Hepatocyte (in vitro differentiated cells): ENCODE results near the gene ADGRB2. TPM values are rescaled to one million over a fixed set of nuclear protein-coding genes. Genes with fewer than 3 reads are reported as not detected.

Experiments used
- DNase-seq: peaks from one replicate; pipeline ENCODE4 v3.0.0-alpha.2; 2016; ENCODE audit warnings: low spot score
- H2AFZ ChIP-seq: fragments of 200-600 bp; sonication (generic); 2 replicates; pipeline ENCODE4 v1.6.0; 2016; ENCODE audit warnings: antibody characterized with exemption, mild to moderate bottlenecking
- H3K27ac ChIP-seq: fragments of 200-600 bp; sonication (generic); 2 replicates; pipeline ENCODE4 v1.5.1; 2016; ENCODE audit warnings: mild to moderate bottlenecking
- H3K27me3 ChIP-seq: fragments of 200-600 bp; sonication (generic); 2 replicates; pipeline ENCODE4 v1.6.1; 2016
- H3K36me3 ChIP-seq: fragments of 200-600 bp; sonication (generic); replicated peaks from 2 replicates; pipeline ENCODE4 v1.5.1; 2016; ENCODE audit warnings: low read depth; ENCODE audit not compliant: insufficient read depth
- H3K4me1 ChIP-seq: fragments of 200-600 bp; sonication (generic); 2 replicates; pipeline ENCODE4 v1.5.1; 2016; ENCODE audit warnings: mild to moderate bottlenecking, moderate library complexity; ENCODE audit not compliant: insufficient read depth
- H3K4me2 ChIP-seq: fragments of 200-600 bp; sonication (generic); 2 replicates; pipeline ENCODE4 v1.6.0; 2016
- H3K4me3 ChIP-seq: fragments of 200-600 bp; sonication (generic); 2 replicates; pipeline ENCODE4 v1.5.1; 2016; ENCODE audit warnings: mild to moderate bottlenecking
- H3K79me2 ChIP-seq: fragments of 200-600 bp; sonication (generic); 2 replicates; pipeline ENCODE4 v1.6.0; 2017; ENCODE audit warnings: mild to moderate bottlenecking
- H3K9me2 ChIP-seq: fragments of 200-600 bp; sonication (generic); replicated peaks from 2 replicates; pipeline ENCODE4 v1.6.0; 2017; ENCODE audit warnings: mild to moderate bottlenecking; ENCODE audit not compliant: insufficient read depth
- H3K9me3 ChIP-seq: fragments of 200-600 bp; sonication (generic); 2 replicates; pipeline ENCODE4 v1.5.1; 2016; ENCODE audit warnings: low read depth, mild to moderate bottlenecking
- H4K20me1 ChIP-seq: fragments of 200-600 bp; sonication (generic); 2 replicates; pipeline ENCODE4 v1.6.0; 2016; ENCODE audit warnings: mild to moderate bottlenecking; ENCODE audit not compliant: insufficient read depth, poor library complexity, severe bottlenecking
- EZH2 ChIP-seq: fragments of 200-600 bp; sonication (generic); IDR thresholded peaks from 2 replicates; pipeline ENCODE4 v1.6.1; 2016; ENCODE audit warnings: antibody characterized with exemption, mild to moderate bottlenecking, borderline replicate concordance
- EZH2phosphoT487 ChIP-seq: fragments of 200-600 bp; sonication (generic); IDR thresholded peaks from one replicate; pipeline ENCODE4 v1.6.1; 2018; ENCODE audit warnings: antibody characterized with exemption, mild to moderate bottlenecking, low read depth, moderate library complexity; ENCODE audit not compliant: unreplicated experiment, severe bottlenecking
- WGBS: methylation state at CpG from one replicate; pipeline ENCODE4 v1.1.6; 2016; ENCODE audit warnings: low lambda C conversion rate; ENCODE audit errors: missing lambda C conversion rate; 5-methylcytosine and 5-hydroxymethylcytosine counted together
- polyA plus RNA-seq: library from polyadenylated mRNA; unstranded; fragments of >200 nt; fragmentation: Nextera tagmentation; extraction: Ambion mirVana; gene quantifications from 2 replicates; pipeline ENCODE4 v1.2.1, GENCODE V29; 2016
- total RNA-seq: library from RNA; depleted of rRNA; stranded (reverse); fragments of >200 nt; gene quantifications from 2 replicates; pipeline ENCODE4 v1.2.3, GENCODE V29; 2014
- TF ChIP-seq, protein P1 (sequence below): fragments of 200-600 bp; sonication (generic); IDR thresholded peaks from 2 replicates; pipeline ENCODE4 v1.5.1; 2016; ENCODE audit warnings: antibody characterized with exemption, mild to moderate bottlenecking; ENCODE audit not compliant: poor library complexity

Gene ADGRB2
- total and polyA plus RNA-seq, 2 experiments from 2014 or later: 7.7 to 10.5 TPM

DNA sequence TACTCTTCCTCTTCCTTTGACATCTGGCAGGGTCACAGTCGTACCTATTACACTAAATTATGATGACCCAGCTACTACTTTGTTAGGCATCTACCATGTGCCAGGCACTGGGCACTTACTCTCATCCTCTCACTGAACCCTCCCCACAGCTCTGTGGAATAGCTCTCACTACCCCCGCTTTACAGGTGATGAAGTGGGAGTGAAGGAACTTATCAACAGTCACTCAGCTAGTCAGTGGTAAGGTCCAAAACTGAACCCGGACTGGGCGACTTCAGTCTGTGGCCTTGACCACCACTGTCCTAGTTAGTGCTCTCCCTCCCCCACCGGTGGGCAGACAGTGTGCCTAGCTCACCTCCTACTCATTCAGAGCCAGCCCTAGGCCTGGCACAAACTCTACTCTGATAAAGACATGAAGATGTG, 12.3 kb downstream of the ADGRB2 start:
- H3K79me2 ChIP-seq: no peaks in the 10 kb centered on the region
- DNase-seq: no peak
- no peak overlapping the region for H3K4me2 ChIP-seq
- TF ChIP-seq EZH2phosphoT487 (no peak), EZH2 (no peak)
- TF ChIP-seq, protein P1, sequence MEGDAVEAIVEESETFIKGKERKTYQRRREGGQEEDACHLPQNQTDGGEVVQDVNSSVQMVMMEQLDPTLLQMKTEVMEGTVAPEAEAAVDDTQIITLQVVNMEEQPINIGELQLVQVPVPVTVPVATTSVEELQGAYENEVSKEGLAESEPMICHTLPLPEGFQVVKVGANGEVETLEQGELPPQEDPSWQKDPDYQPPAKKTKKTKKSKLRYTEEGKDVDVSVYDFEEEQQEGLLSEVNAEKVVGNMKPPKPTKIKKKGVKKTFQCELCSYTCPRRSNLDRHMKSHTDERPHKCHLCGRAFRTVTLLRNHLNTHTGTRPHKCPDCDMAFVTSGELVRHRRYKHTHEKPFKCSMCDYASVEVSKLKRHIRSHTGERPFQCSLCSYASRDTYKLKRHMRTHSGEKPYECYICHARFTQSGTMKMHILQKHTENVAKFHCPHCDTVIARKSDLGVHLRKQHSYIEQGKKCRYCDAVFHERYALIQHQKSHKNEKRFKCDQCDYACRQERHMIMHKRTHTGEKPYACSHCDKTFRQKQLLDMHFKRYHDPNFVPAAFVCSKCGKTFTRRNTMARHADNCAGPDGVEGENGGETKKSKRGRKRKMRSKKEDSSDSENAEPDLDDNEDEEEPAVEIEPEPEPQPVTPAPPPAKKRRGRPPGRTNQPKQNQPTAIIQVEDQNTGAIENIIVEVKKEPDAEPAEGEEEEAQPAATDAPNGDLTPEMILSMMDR: no peak
- H3K27ac ChIP-seq: no peak overlapping the region
- H3K27me3 ChIP-seq: no peaks in the 10 kb centered on the region
- H4K20me1 ChIP-seq: no peaks in the 10 kb centered on the region
- no peak overlapping the region for H3K4me3 ChIP-seq
- no peak overlapping the region for H2AFZ ChIP-seq
- no peaks in the 10 kb centered on the region for H3K9me3 ChIP-seq
- no peaks in the 10 kb centered on the region for H3K9me2 ChIP-seq
- H3K4me1 ChIP-seq: peaks cover 64% of the 10 kb centered on the region
- H3K36me3 ChIP-seq: no peaks in the 10 kb centered on the region
- WGBS: 89% methylated on average over 5 of the region's 5 CpGs

DNA sequence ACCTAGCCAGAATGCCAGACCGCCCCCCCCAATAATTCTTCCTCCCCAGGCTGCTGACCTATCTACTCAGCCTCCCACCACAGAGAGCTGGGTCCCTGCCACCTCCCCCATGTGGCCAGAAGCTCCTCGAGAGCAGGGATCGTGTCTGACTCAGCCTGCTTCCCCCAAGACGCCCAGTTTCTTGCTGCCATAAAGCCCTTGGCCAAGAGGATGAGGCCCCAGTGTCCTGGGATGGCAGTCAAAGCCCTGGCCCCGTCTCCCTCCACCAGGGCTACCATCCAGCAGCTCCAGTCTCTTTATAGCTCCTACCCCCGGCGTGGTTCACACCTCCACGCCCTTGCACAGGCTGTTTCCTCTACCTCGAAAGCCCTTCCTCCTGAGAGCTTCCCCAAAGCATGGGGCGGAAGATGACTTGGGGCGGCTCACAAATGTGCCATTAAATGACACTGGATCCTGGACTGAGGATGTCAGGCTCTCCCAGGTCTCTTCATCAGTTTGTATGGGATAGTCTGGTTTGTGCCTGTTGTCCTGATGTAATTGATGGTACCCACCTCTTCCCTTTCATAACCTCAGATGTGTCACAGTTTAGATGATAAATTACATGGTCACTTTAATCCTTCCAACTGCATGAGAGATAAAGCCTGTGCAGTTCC, 13.2 kb downstream of the ADGRB2 start:
- Histone ChIP-seq H3K36me3 (no peaks in the 10 kb centered on the region), H3K9me2 (no peaks in the 10 kb centered on the region), H3K4me3 (no peak overlapping the region), H3K9me3 (no peaks in the 10 kb centered on the region), H3K27ac (no peak overlapping the region), H2AFZ (no peak overlapping the region), H3K27me3 (no peaks in the 10 kb centered on the region), H3K79me2 (no peaks in the 10 kb centered on the region), H3K4me2 (no peak overlapping the region), H4K20me1 (no peaks in the 10 kb centered on the region), H3K4me1 (peaks cover 72% of the 10 kb centered on the region)
- DNase-seq: no peak
- TF ChIP-seq EZH2phosphoT487 (no peak), EZH2 (no peak)
- TF ChIP-seq, protein P1: no peak
- WGBS: 62% methylated on average over 11 of the region's 11 CpGs

DNA sequence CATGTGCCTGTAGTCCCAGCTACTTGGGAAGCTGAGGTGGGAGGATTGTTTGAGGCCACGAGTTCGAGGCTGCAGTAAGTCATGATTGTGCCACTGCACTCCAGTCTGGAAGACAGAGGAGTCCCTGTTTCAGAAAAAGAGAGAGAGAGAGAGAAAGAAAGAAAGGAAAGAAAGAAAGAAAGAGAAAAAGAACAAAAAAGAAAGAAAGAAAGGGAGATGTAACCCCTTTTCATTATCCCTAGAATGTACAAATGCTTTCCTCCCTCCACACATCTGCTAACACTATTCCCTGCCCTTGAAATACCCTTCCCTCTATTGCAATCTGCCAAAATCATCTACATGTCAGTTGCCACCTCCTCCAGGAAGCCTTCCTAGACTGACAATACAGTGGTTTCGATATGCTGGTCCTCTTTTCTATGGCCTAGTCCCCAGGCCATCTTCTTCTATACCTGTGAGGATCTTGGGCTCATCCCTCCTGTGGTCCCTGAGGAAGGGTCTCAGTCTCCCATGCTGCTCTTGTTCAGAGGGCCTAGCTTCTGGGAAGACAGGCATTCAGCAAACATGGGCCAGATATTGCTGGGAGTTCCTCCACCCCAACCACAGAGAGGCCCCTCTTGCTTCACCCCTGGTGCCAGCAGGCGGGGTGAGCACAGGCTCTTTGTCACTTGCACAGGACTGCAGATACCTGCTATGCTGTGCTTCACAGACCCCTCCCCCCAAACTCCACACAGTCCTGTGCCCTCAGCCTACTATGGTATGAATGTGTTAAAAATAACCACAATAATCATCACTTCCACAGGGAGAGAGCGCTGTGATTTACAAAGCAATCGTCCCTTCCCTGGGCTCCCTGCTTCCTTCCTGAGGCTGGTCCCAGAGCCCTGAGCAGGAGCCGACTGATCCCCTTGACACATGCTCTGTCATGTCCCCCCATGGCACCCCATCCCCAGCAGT, 14.1 kb downstream of the ADGRB2 start:
- no peaks in the 10 kb centered on the region for H3K36me3 ChIP-seq
- TF ChIP-seq, protein P1: no peak
- TF ChIP-seq EZH2 (no peak), EZH2phosphoT487 (no peak)
- WGBS: 87% methylated on average over 7 of the region's 7 CpGs
- H2AFZ ChIP-seq: no peak overlapping the region
- no peaks in the 10 kb centered on the region for H3K79me2 ChIP-seq
- DNase-seq: no peak
- H3K4me3 ChIP-seq: no peak overlapping the region
- H3K4me1 ChIP-seq: peaks cover 77% of the 10 kb centered on the region
- no peaks in the 10 kb centered on the region for H3K9me2 ChIP-seq
- no peak overlapping the region for H3K4me2 ChIP-seq
- H3K27me3 ChIP-seq: no peaks in the 10 kb centered on the region
- no peaks in the 10 kb centered on the region for H4K20me1 ChIP-seq
- no peak overlapping the region for H3K27ac ChIP-seq
- no peaks in the 10 kb centered on the region for H3K9me3 ChIP-seq
